ENCODE results near the gene ITGAL.

- TF ChIP-seq CTCF (conservative IDR thresholded peaks at IDR 0.05; ENCODE audit: low read length) = no peak
- TF ChIP-seq EZH2phosphoT487 (IDR thresholded peaks at IDR 0.05; ENCODE audit: borderline replicate concordance, low read depth, low read length) = no peak
Observed at GRCh38 chr16:30553393-30553899, 80.9 kb downstream of the ITGAL start.

All from OCI-LY7 (cell line).